Measurements from ENCODE around the gene AFAP1. TPM values are rescaled to one million over a fixed set of nuclear protein-coding genes. Genes with fewer than 3 reads are reported as not detected.

Gene AFAP1
- total and polyA plus RNA-seq, 2 of the 4 experiments (the other 2 are of a cell fraction): 48.2 to 80.9 TPM

DNA sequence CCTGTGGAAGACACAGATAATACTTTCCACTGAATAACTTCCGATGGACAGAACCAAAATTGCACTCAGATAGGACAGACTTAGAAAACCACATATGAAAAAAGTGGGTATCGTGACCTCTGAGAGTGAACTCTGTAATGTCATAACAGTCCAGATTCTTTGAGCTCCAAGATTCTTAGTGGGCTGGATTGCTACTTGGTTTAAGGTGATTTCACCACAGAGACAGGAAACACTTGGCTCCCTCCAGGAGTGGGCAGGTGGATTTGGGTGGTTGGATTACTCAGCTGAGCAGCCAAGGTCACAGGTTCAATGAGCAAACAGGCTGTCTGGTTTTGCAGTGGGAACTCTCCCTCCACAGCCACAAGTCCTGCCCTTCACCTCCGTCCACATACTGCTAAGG is 126.0 kb downstream of the AFAP1 start:
- no peak overlapping the region for H4K5ac ChIP-seq (ENCODE audit: low read depth, low read length)
- DNase-seq (peak; percentile 93), ATAC-seq (ENCODE audit: low read depth) (no peak)
- H3K4ac ChIP-seq (ENCODE audit: low read depth, low read length): peak overlapping the region; percentile 3; the same call in 1 of the 2 replicates
- no peak overlapping the region for H3K9ac ChIP-seq (ENCODE audit: low read depth, low read length)
- H3K4me3 ChIP-seq (ENCODE audit: insufficient read depth, low read depth, low read length): no peak overlapping the region
- H2AK5ac ChIP-seq (ENCODE audit: low read depth, low read length): 0 out of 2 replicates have a peak overlapping the region, but pooled peaks have one; percentile 6
- BruUV-seq (replicated peaks): no TSS peak
- ChIA-PET POLR2A (ENCODE audit: unreplicated experiment) (no interaction called here), CTCF (no interaction called here)
- peak overlapping the region in 1 of 2 experiments; percentile 11; a peak in 1 of 4 replicates for H4K8ac ChIP-seq (ENCODE audit: low read depth in 2 of 2, low read length in 2 of 2)
- H3K36me3 ChIP-seq (ENCODE audit: control insufficient read depth, insufficient read depth, low read length): peaks cover 52% of the 10 kb centered on the region
- no peak overlapping the region; the same call in 1 of the 2 replicates for H3K23ac ChIP-seq (ENCODE audit: low read depth, low read length)
- no peak overlapping the region for H3K18ac ChIP-seq (ENCODE audit: low read depth, low read length)
- no peak overlapping the region for H2BK120ac ChIP-seq (ENCODE audit: low read depth, low read length)
- peaks cover 10% of the 10 kb centered on the region; the same call in 1 of the 2 replicates for H4K20me1 ChIP-seq (ENCODE audit: insufficient read depth, low read length)
- H3K4me2 ChIP-seq (ENCODE audit: low read depth, low read length): no peak overlapping the region
- dilution Hi-C loops (cut with HindIII; ENCODE audit: low sequenced_read_pairs, unreplicated experiment): no loop called here
- peaks cover 30 to 82% of the 10 kb centered on the region in 2 experiments for H3K79me1 ChIP-seq (ENCODE audit: low read depth in 1 of 2, low read length in 2 of 2)
- H3K27ac ChIP-seq (ENCODE audit: insufficient read depth, low read length): no peak overlapping the region
- peak; percentile 98 for TF ChIP-seq RCOR1 (IDR thresholded peaks at IDR 0.05; ENCODE audit: insufficient replicate concordance, low read length)
- no peak for TF ChIP-seq SMC3 (IDR thresholded peaks at IDR 0.05; ENCODE audit: low read depth, low read length)
- TF ChIP-seq FOS (IDR thresholded peaks at IDR 0.05; ENCODE audit: low read depth, low read length): peak; percentile 71
- TF ChIP-seq CEBPB (IDR thresholded peaks at IDR 0.05; ENCODE audit: low read depth, low read length): peak; percentile 80
- TF ChIP-seq ELK1 (IDR thresholded peaks at IDR 0.05; ENCODE audit: borderline replicate concordance, low read depth, low read length): no peak
- TF ChIP-seq, protein P1, sequence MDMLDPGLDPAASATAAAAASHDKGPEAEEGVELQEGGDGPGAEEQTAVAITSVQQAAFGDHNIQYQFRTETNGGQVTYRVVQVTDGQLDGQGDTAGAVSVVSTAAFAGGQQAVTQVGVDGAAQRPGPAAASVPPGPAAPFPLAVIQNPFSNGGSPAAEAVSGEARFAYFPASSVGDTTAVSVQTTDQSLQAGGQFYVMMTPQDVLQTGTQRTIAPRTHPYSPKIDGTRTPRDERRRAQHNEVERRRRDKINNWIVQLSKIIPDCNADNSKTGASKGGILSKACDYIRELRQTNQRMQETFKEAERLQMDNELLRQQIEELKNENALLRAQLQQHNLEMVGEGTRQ (IDR thresholded peaks at IDR 0.05; ENCODE audit: low read depth, low read length): 0 out of 2 replicates have a peak, but pooled peaks have one; percentile 25
- TF ChIP-seq MAZ (IDR thresholded peaks at IDR 0.05; ENCODE audit: borderline replicate concordance, low read depth, low read length): peak; percentile 26; the same call in 1 of the 2 replicates
- H4K91ac ChIP-seq (ENCODE audit: insufficient read depth, low read depth, low read length): peak overlapping the region; percentile 6; the same call in 1 of the 2 replicates
- H3K4me1 ChIP-seq (ENCODE audit: control insufficient read depth, insufficient read depth, low read length): peaks cover 43% of the 10 kb centered on the region
- intact Hi-C loops (cut with micrococcal nuclease): loop anchor here (5.0 kb wide), 1 partner anchor 49 kb away; no protein-coding TSS in a partner anchor
- in situ Hi-C loops (cut with MboI; ENCODE audit: low sequenced_read_pairs): no loop called here
- no peak overlapping the region for H2AFZ ChIP-seq (replicated peaks; ENCODE audit: low read length, poor library complexity)
- H2BK5ac ChIP-seq (ENCODE audit: low read depth, low read length, poor library complexity, severe bottlenecking): peak overlapping the region; percentile 95
- WGBS, 2 experiments (ENCODE audit: extremely low coverage in 2 of 2, insufficient read length in 1 of 2): no CpG with 5 or more reads among the region's 3 CpGs
- peaks cover under 1% of the 10 kb centered on the region for H3K9me3 ChIP-seq (ENCODE audit: control insufficient read depth, insufficient read depth, low read length)
- H3K56ac ChIP-seq (ENCODE audit: extremely low read depth, insufficient read depth, low read length): no peak overlapping the region
- H2BK15ac ChIP-seq (ENCODE audit: low read depth, low read length): no peak overlapping the region
- H2BK20ac ChIP-seq (ENCODE audit: low read depth, low read length): no peak overlapping the region
- H3K9me1 ChIP-seq (ENCODE audit: insufficient read depth, low read length): peaks cover 27% of the 10 kb centered on the region
- H3K14ac ChIP-seq (replicated peaks; ENCODE audit: low read depth, low read length): no peak overlapping the region
- H3K27me3 ChIP-seq (ENCODE audit: control insufficient read depth, insufficient read depth, low read length): no peaks in the 10 kb centered on the region
- H2AK9ac ChIP-seq (replicated peaks; ENCODE audit: low read depth, low read length, poor library complexity): no peak overlapping the region

Measured in IMR-90 (cell line).